HG02981 (cell line): ENCODE results near the gene SCN2A.
A peak's percentile ranks its signal among the peaks of the same experiment; 100 is the strongest.
"Not testable (repeated sequence)": the region's sequence is repeated elsewhere in the genome, so short reads cannot be mapped to it uniquely, and the experiment has no call there.

Source experiments
- ATAC-seq: cut with Tn5 transposase; IDR thresholded peaks from one replicate; pipeline ENCODE4 v1.9.1; 2021; ENCODE audit warnings: mild to moderate bottlenecking, moderate library complexity; ENCODE audit not compliant: unreplicated experiment

The SCN2A gene

DNA sequence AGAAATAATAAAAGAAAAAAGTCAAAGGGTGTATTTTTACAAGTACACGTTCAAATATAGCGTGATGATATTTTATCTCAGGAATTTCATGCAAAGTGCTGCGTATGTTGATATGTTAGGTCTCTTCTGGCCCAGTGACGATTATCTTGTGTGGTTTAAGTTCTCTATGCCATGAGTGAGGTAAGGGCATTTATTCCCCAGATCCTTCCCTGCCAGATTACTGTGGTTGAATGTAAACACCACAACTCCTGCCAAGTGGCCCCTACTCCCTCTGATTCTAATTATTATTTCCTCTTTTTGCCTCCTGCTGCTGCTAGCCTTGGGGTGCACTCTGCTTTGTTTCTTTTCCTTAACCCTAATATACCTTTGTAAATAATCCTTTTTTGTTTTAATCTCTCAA is 12.2 kb downstream of the SCN2A start:
- no peak for ATAC-seq

DNA sequence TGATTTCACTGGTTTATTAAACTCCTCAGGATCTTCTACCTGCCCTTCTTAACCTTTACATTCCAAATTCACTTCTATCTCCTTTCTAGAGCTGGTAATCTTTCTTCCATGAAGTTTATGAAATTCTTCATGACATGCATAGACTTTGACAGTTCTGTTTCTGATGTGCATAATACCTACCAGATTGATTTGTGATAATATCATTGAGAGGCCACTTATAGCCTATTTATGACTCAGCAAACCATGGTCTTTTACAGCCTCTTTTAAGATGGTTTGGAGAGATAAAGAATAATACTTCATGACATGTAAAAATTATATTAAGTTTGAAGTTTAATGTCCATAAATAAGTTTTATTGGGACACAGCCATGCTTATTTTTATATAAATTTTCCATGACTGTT is 14.0 kb downstream of the SCN2A start:
- no peak for ATAC-seq

DNA sequence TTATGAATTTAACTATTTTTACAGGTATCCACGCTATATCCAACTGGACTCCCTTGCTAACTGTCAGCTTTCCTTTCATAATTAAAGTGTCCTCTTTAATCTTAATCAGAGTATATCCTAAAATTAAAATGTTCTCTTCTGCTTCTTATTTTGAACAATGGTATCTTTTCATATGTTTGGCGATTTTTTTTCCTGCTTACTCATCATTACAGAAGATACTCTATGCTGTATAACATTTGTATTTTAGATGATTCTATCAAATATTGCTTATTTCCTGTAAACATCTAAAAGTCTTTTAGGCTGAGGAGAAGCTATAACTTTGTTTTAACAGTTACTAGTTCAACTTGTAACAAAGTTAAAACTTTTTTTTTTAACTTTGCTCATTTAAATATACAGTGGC is 17.4 kb downstream of the SCN2A start:
- no peak for ATAC-seq

DNA sequence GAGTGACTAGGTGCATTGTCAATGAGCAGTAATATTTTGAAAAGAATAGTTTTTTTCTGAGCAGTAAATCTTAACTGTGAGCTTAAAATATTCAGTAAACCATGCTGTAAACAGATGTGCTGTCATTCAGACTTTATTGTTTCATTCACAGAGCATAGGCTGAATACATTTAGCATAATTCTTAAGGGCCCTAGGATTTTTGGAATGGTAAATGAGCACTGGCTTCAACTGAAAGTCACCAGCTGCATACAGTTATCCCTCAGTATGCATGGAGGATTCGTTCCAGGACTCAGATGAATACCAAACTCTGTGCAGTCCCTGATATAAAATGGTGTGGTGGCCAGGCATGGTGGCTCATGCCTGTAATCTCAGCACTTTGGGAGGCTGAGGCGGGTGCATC is 21.1 kb downstream of the SCN2A start:
- ATAC-seq, result not testable (repeated sequence)

DNA sequence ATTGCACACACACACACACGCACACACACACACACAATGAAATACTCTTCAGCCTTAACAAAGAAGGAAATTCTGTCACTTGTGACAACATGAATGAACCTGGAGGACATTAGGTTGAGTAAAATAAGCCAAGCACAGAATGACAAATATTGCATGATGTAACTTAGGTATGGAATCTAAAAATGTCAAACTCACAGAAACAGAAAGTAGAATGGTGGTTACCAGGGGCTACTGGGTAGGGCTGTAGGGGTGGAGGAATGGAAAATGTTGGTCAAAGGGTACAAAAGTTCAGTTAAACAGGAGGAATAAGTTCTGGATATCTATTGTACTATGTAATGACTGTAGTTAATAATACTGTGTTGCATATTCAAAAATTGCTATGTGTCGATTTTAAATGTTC is 29.5 kb downstream of the SCN2A start:
- ATAC-seq, result no peak

DNA sequence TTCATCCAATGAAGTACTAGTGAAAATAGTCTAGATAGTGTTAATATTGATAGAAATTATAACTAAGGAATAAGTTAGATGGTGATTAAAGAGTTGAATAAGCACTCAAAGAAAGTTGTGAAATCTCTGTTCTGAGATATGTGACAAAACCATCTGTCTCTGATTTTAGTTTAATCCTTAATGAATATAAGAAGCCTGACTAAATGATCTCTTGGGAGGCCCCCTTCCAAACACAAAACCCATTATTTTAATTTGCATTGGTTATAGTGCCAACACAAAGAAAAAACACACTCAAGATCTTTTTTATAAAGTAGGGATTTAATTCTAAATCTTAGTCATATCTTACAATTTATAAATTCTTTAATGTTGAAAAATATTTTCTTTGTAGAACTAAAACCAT is 34.0 kb downstream of the SCN2A start:
- no peak for ATAC-seq

DNA sequence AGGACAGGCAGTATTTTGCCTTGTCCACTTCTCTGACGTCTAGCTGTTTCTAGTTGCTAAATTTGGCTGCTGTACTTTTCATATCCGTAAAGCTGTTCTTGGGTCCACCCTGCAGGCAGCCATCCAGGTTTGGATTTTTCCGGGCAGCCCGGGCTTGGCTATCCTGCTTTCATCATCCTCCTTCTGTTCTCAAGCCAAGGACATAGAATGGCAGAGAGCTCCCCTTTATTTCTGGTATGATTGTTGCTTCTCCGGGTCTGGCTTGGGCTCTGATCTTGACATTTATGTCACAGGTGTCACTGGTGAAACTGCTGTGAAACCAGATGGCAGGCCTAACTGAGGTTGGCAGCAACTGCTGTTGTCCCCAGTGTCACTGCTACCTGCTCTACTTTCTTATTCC is 35.5 kb downstream of the SCN2A start:
- no peak for ATAC-seq

DNA sequence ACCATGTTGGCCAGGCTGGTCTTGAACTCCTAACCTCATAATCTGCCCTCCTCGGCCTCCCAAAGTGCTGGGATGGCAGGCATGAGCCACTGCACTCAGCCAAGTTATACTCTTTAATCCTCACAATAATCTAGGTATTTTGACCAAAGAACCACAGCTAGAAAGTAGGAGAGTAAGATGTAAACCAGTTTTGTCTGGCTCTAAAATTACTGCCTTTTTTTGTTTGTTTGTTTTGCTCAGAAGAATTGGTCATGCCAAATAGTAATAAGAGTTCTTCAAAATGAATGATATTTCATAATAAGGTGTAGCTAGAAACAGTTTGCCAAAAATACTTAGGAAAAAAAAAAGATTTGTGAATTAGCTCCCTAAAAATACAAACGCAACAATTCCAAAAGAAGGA is 36.7 kb downstream of the SCN2A start:
- no peak for ATAC-seq

DNA sequence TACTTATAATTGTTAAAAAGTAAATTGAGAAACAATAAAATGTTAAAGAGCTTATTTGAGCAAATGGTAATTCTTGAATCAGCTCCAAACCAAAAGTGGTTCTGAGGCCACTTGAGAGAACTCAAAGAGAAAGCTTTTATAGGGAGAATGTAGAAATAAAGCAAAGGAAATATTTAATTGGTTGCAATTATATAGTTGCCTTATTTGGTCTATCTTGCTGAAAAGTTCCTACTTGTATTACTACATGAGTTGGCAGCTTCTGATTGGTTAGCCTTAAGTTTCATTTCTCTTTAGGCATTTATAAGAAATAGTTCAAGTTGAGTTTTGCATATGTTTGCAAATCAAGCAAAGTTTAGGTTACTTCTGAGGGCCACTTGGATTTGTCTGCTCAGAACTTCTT is 38.1 kb downstream of the SCN2A start:
- ATAC-seq, result no peak

DNA sequence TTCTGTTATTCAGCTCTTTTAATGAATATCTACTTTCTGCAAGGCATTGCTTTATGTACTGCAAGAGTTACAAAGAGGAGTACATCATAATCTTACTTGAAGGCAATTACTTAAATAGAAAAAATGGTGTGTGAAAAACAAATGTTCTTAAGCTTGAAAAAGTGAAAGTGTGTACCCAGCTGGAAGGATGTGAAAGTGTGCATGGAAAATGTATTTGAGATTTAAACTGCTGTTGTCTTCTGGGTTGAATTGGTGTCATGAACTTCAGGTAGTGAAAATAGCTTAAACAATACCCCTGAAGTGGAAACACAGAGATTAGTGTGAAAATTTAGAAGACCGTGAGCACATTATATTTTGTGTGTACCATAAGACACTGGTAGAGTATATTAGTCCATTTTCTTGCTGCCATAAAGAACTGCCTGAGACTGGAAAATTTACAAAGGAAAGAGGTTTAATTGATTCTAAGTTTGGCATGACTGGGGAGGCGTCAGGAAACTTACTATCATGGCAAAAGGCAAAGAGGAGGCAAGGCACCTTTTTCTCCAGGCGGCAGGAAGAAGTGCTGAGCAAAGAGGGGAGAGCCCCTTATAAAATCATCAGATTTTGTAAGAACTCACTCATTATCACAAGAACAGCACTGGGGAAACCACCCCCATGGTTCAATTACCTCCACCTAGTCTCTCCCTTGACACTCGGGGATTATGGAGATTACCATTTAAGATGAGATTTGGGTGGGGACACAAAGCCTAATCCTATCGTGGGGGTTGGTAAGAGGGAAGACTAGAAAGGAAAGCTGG is 38.8 kb downstream of the SCN2A start:
- ATAC-seq, result no peak

DNA sequence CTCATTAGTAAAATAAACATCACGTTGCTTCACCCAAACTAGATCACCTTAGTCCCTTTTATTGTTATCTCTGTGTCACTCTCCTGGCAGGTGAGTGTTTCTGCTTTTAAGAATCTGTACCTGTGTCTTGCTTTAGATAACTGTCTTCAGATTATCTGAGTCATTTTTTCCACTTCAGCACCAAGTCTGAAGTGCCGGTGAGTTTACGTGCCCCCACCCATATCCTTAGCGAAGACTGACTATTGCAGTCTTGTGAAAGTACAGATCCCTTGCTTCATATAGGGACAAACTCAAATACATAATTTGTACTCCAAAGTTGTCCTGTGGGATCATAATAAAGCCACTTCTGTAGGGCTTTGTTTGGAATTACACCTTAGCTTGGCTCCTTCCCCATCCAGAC is 41.1 kb downstream of the SCN2A start:
- ATAC-seq, result no peak

DNA sequence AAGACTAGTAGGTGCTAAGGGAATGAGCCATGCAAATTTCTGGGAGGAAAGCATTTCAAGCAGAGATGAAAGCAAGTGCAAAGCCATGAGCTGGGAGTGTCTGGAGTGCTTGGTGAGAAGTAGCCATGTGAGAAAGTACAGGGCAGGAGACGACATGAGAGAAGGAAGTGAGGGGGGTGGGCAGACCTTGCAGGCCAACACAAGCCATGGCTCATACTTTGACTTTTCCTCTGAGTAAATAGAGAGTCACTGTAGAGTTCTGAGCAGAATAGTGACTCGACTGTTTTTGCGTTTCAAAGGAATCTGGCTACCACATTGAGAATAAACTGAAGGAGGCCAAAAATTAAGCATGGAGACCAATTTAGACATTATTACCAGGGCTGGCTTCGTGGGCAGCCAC is 42.2 kb downstream of the SCN2A start:
- no peak for ATAC-seq

DNA sequence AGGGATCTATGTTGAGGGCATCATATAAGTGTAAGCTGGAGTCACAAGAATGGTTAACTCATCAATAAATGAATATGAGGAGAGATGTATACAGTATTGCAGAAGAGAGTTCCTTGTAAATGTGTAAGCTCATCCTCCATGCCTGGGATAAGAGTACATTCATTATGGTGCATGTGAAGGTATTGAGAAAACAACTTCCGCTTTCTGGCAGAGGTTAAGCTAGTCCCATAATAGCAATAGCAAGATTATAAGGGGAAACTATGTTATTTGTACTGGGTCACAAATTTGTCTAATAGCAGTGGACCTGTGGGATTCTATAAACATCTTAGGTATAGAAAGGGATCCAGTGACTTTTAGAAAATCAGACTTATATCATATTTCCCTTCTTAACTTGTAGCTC is 44.1 kb downstream of the SCN2A start:
- ATAC-seq, result no peak

DNA sequence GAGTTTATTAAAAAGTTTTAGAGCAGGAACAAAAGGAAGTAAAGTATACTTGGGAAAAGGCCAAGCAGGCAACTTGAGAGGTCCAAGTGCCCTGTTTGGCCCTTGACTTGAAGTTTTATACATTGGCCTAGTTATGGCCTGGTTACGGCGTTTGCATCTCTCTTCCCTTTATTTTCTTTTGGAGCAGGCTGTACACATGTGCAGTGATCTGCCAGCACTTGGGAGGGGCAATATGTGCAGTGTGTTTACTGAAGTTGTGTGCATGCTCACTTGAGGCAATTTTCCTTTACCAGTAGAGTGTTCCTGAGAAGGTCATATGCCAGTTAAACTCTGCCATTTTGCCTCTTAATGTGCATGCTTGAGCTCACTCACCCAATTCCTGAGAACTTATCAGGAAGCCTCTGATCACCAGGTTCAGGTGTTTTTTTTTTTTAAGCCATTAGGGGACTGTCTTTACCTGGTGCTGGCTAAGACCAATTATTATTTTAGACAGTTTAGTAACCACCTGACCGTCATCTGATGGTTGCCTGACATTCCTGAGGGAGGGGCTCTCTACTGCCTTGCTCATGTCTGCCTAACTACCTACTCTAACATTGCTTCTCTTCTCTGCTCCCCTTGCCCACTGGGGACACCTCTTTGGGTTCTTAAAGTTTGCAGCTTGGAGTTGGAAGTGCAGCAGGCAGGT is 48.0 kb downstream of the SCN2A start:
- ATAC-seq, result no peak

DNA sequence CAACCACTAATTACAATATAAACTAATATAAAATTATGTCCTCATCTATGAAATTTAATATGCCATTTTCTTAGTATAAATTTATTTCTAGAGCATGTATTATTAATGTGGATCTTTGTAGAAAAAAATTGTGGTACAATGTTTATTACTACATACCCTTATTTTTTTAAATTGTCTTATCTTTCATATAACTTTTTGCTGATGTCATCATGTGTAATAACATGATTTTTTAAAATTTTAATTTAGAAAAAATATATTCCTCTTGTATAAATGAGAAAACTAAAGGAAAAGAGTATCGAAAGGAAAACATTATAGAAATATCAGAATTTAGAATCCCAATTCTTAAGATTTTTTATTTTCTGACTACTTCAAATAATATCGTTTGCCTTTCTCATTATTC is 49.9 kb downstream of the SCN2A start:
- no peak for ATAC-seq

DNA sequence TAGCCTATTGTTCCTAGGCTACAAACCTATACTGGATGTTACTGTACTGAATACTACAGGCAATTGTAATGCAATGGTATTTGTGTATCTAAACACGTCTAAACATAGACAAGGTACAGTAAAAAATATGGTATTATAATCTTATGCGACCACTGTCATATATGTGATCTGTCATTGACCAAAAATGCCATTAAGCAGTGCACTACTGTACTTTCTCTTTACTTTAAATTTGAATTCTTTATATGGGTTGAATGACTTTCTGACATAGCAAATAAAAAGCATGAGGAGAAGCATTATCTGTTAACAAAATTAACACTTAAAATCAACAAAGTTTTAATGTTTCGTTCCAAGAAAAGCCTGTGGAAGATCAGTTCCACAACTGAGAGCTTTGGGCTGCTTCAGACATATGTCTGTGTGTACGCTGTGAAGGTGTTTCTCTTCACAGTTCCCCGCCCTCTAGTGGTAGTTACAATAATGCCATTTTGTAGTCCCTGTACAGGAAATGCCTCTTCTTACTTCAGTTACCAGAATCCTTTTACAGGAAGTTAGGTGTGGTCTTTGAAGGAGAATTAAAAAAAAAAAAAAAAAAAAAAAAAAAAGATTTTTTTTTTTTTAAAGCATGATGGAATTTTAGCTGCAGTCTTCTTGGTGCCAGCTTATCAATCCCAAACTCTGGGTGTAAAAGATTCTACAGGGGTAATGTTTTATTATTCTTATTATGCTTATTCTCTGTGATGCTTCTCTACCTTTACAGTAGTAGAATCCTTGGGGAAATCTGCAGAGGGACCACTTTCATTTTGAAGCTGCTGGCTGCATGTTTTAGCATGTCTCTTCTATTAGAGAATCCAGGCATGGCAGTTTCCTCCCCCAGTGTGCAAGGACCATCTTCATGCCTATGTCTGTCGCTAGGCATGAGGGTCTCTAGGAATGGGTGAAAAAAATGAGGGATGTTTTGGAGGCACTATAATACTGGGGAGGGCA is 54.5 kb downstream of the SCN2A start:
- peak; percentile 100 for ATAC-seq

DNA sequence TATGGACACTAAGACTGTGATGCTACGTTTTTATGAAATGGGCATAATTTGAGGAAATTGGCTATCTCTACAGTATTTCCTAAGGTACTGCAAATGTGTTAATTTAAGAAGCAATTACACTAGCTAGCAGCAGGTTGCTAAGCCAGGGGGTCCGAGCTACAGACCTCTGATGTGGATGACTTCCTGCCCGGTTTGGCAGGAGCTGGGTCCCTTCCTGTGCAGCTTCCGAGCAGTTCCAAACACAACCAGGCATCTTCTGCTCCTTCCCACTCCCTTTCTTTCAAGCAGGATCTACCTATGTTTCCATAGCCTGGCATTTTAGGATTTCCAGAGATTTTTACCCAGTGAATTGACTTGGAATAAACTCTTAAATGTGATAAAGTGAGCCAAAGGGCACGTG is 55.7 kb downstream of the SCN2A start:
- no peak for ATAC-seq

DNA sequence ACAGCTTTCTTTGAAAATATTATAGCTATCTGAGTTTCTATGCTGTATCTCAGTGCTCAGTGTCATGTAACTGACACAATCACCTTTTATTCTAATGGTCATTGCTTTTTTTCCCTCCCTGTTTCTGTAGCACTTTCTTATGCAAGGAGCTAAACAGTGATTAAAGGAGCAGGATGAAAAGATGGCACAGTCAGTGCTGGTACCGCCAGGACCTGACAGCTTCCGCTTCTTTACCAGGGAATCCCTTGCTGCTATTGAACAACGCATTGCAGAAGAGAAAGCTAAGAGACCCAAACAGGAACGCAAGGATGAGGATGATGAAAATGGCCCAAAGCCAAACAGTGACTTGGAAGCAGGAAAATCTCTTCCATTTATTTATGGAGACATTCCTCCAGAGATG is 56.4 kb downstream of the SCN2A start:
- no peak for ATAC-seq

DNA sequence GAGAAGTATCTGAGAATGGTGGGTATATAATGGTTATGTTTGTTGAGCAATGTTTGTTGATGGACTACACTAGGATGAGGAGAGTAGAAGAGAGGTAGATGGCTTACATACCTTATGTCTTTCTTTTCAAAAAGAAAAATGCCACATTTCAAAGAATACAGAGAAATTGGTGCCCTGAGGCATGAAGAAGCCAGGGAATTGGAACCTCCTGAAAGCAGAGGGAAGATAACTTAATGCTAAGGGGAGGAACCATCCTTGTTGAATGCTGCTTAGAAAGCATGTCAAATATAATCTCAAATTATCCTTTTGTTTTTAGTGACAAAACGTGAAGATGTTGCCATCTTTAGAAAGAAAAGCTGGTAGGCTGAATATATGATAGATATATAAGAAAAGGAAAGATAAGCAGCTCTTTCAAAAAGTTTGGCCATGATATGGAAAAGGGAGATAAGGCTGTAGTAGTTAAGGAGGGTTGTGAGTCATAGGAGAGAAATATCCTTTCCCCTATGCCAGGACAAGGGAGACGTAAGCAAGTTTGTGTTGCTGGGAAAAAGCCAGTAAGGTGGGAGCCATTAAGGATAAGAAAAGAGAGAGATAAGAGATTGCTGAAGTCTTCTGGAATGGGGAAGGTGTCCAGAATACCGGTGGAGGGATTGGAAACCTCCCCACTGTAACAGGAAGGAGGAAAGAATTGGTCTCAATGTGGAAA is 66.3 kb downstream of the SCN2A start:
- ATAC-seq, result no peak

DNA sequence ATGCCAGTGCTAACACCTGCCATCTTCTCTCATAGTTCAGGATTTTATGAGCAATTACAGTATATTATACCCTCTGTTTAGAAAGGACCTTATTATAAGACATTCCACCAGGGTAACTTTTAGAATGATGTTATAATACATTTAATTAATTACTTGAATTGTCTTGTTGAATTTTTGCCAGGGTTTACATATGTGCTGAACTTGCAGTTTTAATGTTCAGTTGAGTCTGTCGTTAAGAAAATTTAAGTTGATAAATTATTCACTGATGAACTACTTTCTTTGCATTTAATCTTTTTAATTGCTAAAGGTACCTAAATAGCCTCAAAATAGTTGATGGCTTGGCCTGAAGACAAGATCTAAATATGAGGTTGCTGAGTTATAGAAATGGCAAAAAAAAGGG is 68.1 kb downstream of the SCN2A start:
- no peak for ATAC-seq

DNA sequence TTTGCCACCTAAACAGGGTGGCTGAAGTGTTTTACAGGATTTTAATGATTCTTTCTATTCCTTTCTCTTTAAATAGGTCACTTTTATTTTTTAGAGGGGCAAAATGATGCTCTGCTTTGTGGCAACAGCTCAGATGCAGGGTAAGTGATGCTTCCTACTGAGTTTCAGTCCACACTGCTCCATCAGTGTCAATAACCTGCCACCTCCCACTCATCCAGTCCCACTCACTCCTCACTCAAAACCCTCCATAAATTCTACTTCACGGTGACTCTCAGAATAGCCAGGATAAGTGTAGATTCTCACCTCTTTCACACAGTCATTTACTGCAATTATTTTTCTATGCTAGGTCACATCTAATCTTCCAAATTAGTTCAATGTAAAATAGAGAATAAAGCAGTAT is 72.7 kb downstream of the SCN2A start:
- ATAC-seq, result no peak
